Prostate gland (tissue), 2 donors: ENCODE measurements around the gene PAAF1. TPM values are rescaled to one million over a fixed set of nuclear protein-coding genes. Genes with fewer than 3 reads are reported as not detected.

Experiments
- DNase-seq: peaks from one replicate; pipeline ENCODE4 v3.0.0-alpha.2; 2019; ENCODE audit warnings: low spot score
- H3K27ac ChIP-seq, 2 donors: fragments of 200-600 bp; sonication (generic); 2 replicates each; pipeline ENCODE4 v1.5.1; 2017 to 2019
- H3K27me3 ChIP-seq: fragments of 200-600 bp; sonication (generic); replicated peaks from 2 replicates; pipeline ENCODE4 v1.5.1; 2019; ENCODE audit not compliant: insufficient read depth
- H3K36me3 ChIP-seq, 2 donors: fragments of 200-600 bp; sonication (generic); 1 replicate in 1 of 2; 2 replicates in 1 of 2; pipeline versions ENCODE4 v1.5.1 to v1.8.1; 2017 to 2019
- H3K4me1 ChIP-seq: fragments of 200-600 bp; sonication (generic); replicated peaks from 2 replicates; pipeline ENCODE4 v1.5.1; 2019
- H3K4me3 ChIP-seq, 2 donors: fragments of 200-600 bp; sonication (generic); 2 replicates each; pipeline ENCODE4 v1.5.1; 2017 to 2019
- H3K9me3 ChIP-seq: fragments of 200-600 bp; sonication (generic); 2 replicates; pipeline ENCODE4 v1.5.1; 2017
- POLR2A ChIP-seq: fragments of 450-650 bp; IDR thresholded peaks from one replicate; pipeline ENCODE4 v1.6.1; 2016; ENCODE audit warnings: antibody characterized with exemption, mild to moderate bottlenecking
- POLR2AphosphoS5 ChIP-seq: sonication (generic); formaldehyde crosslinking; IDR thresholded peaks from one replicate; pipeline ENCODE4 v1.6.1; 2017; ENCODE audit warnings: antibody characterized with exemption
- WGBS: methylation state at CpG from one replicate; pipeline ENCODE4 v1.1.5; 2018; 5-methylcytosine and 5-hydroxymethylcytosine counted together
- intact Hi-C: fragments of 100-400 bp; cut with DNase I; formaldehyde crosslinking; loops from one replicate; pipeline ENCODE4 v1.14.2; 2022
- total RNA-seq, 2 donors: library from RNA; depleted of rRNA; stranded (reverse); fragments of >200 nt; gene quantifications; one replicate each; pipeline ENCODE4 v1.1.0, GENCODE V29; 2016
- TF ChIP-seq, protein P1 (sequence below), 4 experiments: fragments of 200-600 bp in 2 of 4; fragments of 450-650 bp in 2 of 4; sonication (generic) in 2 of 4; IDR thresholded peaks; 1 replicate in 3 of 4; 2 replicates in 1 of 4; pipeline ENCODE4 v1.5.1; 2016 to 2019; ENCODE audit warnings: antibody characterized with exemption in 4 of 4, mild to moderate bottlenecking in 2 of 4, moderate library complexity in 2 of 4

The PAAF1 gene
- total RNA-seq, 2 donors from 2014 or later = 15.6 to 28.3 TPM

GRCh38 chr11:73969991-73970800, 93.4 kb downstream of the PAAF1 start:
- Histone ChIP-seq H3K36me3 (no peaks in the 10 kb centered on the region), H3K27me3 (no peaks in the 10 kb centered on the region), H3K27ac (no peak overlapping the region), H3K9me3 (no peaks in the 10 kb centered on the region), H3K4me1 (no peaks in the 10 kb centered on the region), H3K4me3 (no peak overlapping the region)
- TF ChIP-seq, protein P1, sequence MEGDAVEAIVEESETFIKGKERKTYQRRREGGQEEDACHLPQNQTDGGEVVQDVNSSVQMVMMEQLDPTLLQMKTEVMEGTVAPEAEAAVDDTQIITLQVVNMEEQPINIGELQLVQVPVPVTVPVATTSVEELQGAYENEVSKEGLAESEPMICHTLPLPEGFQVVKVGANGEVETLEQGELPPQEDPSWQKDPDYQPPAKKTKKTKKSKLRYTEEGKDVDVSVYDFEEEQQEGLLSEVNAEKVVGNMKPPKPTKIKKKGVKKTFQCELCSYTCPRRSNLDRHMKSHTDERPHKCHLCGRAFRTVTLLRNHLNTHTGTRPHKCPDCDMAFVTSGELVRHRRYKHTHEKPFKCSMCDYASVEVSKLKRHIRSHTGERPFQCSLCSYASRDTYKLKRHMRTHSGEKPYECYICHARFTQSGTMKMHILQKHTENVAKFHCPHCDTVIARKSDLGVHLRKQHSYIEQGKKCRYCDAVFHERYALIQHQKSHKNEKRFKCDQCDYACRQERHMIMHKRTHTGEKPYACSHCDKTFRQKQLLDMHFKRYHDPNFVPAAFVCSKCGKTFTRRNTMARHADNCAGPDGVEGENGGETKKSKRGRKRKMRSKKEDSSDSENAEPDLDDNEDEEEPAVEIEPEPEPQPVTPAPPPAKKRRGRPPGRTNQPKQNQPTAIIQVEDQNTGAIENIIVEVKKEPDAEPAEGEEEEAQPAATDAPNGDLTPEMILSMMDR (IDR thresholded peaks at IDR 0.05) = no peak
- TF ChIP-seq POLR2AphosphoS5 (no peak), POLR2A (no peak)
- intact Hi-C loops = loop anchor here (10.0 kb wide), 1 partner anchor 275 kb away; no protein-coding TSS in a partner anchor
- 86% methylated on average over 13 of the region's 13 CpGs for WGBS
- DNase-seq = no peak

DNA sequence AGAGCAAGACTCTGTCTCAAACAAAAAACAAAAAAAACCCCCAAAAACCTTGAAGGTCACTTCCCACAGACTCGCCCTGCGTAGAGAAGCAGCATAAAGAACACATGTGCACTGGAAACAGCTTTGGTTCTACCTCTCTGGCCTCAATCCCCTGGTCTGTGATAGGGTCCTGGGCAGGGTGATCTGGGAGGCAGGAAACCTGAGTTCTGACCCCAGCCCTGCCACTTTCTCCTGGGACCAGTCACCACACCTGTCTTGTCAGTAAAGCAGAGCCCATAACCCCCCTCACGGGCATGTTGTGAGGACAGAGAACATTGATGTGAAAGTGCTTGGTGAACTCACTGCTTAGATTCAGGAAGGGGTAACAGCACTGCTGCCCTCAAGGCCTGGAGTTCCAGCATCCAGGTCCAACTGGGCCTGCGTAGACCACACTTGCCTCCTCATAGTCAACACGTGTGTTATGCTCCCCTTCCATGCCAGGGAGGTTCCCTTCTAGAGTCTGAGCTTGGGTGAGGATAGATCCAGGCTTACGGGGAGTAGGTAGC, 94.4 kb downstream of the PAAF1 start:
- Histone ChIP-seq H3K27ac (no peak overlapping the region), H3K4me1 (no peaks in the 10 kb centered on the region), H3K36me3 (no peaks in the 10 kb centered on the region), H3K27me3 (no peaks in the 10 kb centered on the region), H3K4me3 (no peak overlapping the region), H3K9me3 (no peaks in the 10 kb centered on the region)
- TF ChIP-seq, protein P1 (IDR thresholded peaks at IDR 0.05) = no peak
- TF ChIP-seq POLR2AphosphoS5 (no peak), POLR2A (no peak)
- WGBS = 82% methylated on average over 6 of the region's 6 CpGs
- no peak for DNase-seq
- intact Hi-C loops = no loop called here

GRCh38 chr11:73972187-73972586, 95.4 kb downstream of the PAAF1 start:
- Histone ChIP-seq H3K4me3 (no peak overlapping the region), H3K36me3 (no peaks in the 10 kb centered on the region), H3K9me3 (no peaks in the 10 kb centered on the region), H3K27me3 (no peaks in the 10 kb centered on the region), H3K4me1 (no peaks in the 10 kb centered on the region), H3K27ac (no peak overlapping the region)
- TF ChIP-seq POLR2A (no peak), POLR2AphosphoS5 (no peak)
- TF ChIP-seq, protein P1 (IDR thresholded peaks at IDR 0.05) = no peak
- intact Hi-C loops = no loop called here
- WGBS = 94% methylated on average over 1 of the region's 1 CpG
- DNase-seq = no peak

- 83% methylated on average over 11 of the region's 11 CpGs for WGBS
- no peak for DNase-seq
Measured at GRCh38 chr11:73972620-73973449, 96.0 kb downstream of the PAAF1 start.

More at GRCh38 chr11:73972620-73973449, 96.0 kb downstream of the PAAF1 start:
- Histone ChIP-seq H3K9me3 (no peaks in the 10 kb centered on the region), H3K4me3 (no peak overlapping the region), H3K27ac (no peak overlapping the region), H3K36me3 (no peaks in the 10 kb centered on the region), H3K4me1 (no peaks in the 10 kb centered on the region), H3K27me3 (no peaks in the 10 kb centered on the region)
- TF ChIP-seq POLR2A (no peak), POLR2AphosphoS5 (no peak)
- TF ChIP-seq, protein P1 (IDR thresholded peaks at IDR 0.05) = no peak
- intact Hi-C loops = no loop called here
